ENCODE results near the gene SHTN1.

SHTN1 gene

GRCh38 chr10:116984202-116984990 is 20.6 kb downstream of the SHTN1 start:
- no peak for DNase-seq

DNA sequence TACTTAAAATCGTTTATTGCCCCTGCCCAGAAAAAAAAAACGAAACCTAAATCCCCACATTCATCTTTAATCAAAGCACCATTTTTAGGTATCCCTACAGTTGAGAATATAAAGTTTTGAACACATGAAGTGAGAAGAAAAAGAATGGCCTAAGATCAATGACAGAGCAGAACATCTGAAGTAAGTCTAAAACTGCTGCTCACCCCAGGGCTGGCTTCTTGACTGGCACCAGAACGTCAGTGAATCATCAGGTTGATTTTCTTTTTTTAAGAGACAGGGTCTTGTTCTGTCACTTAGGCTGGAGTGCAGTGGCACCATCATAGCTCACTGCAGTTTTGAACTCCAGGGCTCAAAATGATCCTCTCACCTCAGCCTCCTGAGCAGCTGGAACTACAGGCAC is 24.9 kb downstream of the SHTN1 start:
- no peak for DNase-seq

GRCh38 chr10:116978901-116979300 is 26.1 kb downstream of the SHTN1 start:
- no peak for DNase-seq

- no peak for DNase-seq
These were observed 30.5 kb downstream of the SHTN1 start for GRCh38 chr10:116974456-116975005.

- DNase-seq: no peak
These were observed 31.0 kb downstream of the SHTN1 start for GRCh38 chr10:116973946-116974455.

- no peak for DNase-seq
These were observed 31.5 kb downstream of the SHTN1 start for GRCh38 chr10:116973371-116973905.

GRCh38 chr10:116972131-116972530 is 32.9 kb downstream of the SHTN1 start:
- DNase-seq: no peak

DNA sequence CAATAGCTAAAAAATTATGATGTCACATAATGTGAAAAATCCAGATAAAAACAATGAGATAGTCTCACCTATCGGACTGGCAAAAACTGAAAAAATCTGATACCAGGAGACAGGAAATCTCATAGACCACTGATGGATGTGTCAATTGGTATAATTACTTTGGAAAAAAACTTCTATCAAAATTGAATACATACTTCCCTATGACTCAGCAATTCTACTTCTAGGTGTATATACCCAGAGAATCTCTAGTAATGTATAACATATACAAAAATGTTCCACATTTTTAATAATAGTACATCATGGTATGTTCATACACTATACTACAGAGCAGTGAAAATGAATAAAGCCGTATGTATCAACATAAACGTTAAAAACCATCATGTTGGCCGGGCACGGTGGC is 34.9 kb downstream of the SHTN1 start:
- DNase-seq: no peak

- DNase-seq: no peak
These were observed 36.7 kb downstream of the SHTN1 start for GRCh38 chr10:116968331-116968730.

GRCh38 chr10:116961406-116962251 is 43.4 kb downstream of the SHTN1 start:
- no peak for DNase-seq

DNA sequence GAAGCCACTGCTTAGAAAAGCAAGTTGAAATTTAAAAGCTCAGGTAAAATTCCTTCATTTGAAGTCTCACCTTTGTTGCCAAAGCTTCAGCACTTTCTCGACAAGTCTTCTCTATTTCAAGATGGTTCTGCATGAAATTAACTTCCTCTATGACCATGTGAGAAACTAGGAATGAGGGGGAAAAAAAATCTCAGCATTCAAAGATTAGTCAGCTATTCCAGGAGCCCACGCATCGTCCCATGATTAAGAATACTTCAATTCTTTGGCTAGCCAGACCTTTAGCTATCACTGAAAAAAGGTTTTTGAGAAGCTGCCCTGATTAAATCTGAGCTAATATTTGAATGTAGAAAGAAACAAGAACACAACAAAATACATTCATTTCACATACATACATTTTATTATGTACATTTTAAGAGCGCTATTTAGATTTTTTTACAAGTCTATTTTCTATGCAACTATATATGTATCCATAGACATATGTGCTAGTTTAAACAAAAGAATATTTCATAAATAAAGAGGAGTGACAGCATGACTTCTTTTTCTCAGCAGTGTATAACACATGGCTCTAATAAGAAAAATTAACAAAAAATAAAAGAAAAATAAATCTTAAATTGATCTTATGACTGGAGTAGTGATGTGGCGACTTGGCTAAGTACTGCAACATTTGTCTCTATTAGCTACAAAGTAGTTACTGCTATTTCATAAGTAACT is 44.8 kb downstream of the SHTN1 start:
- no peak for DNase-seq

DNA sequence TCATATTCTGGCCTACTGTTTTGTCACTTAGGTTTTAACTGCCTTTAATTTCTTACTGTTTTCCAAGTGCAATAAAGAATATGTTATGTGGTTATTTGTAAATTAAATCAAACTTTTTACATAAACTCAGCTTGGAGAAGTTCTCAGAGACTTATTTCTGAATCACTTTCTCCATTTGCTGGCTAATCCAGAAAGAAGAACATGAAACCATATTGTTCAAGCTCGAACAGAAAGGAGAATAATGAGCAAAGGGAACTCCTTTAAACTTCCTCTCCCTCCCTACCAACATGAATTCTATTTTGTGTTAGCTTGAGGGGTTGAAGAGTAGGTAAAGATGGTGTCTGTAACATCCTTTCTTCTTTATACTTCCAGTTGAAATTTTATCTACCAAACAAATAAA is 52.3 kb downstream of the SHTN1 start:
- DNase-seq: no peak

GRCh38 chr10:116948530-116948870 is 56.5 kb downstream of the SHTN1 start:
- no peak for DNase-seq

DNA sequence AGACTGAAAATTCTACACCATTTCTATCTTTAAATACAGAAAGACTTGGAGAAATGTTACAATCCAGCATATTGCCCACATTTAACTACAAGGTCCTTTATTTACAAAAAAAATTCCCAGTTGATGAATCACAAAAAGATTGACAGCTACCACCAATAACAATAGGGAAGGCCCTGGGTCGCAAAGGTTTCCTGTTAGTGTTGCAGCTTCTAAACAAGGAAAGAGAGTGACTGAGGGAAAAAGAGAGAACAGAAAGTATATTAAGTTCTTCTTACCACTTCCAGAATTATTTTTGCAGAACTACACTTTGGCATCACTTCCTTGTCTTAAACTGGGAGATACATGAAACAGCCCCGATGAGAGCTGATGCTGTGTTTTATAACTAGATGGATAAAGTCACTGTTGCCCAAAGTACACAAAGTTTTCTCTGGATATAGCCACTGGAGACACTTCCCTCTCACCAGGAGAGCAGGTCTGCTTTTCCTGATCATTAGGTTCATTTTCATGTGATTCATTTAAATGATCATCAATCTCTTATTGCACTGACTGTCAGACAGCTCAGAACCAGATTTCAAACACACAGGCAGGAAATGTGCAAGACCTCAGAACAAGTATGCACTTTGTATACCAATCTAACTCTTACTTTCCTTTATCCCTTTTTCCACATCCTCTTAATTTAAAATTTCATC is 57.0 kb downstream of the SHTN1 start:
- no peak for DNase-seq

GRCh38 chr10:116944911-116945310 is 60.1 kb downstream of the SHTN1 start:
- no peak for DNase-seq

DNA sequence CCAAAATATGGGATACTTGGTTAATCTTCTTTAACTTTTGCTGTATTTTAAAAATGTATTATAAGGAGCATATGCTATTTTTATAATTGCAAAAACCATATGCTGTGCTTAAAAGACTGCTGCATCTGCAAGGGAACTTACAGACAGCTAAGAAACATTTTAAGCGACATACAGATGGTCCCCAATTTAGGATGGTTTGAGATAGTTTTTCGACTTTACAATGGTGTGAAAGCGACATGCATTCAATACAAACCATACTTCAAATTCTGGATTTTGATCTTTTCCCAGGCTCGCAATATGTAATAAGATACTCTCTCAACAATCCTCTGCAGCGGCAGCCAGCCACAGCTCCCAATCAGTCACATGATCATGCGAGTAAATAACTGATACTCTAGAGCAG is 73.2 kb downstream of the SHTN1 start:
- DNase-seq: no peak

DNA sequence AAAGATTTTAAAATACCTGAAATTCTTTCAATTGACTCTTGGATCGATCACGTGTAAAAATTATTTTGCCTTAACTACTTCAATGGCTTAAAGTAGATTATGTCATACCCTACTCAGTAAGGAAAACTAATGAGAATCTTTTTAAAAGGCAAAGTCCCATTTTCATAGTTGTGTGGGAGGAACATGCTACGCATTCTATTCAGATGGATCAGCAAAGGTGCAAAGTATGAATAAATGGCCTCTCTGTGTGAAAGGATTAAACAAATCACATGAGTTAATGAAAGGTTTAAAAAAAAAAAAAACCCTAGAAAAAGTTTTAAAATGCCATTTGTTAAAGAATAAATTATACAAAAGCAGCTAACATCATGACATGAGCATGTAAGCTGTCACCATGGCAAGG is 78.6 kb downstream of the SHTN1 start:
- no peak for DNase-seq

DNA sequence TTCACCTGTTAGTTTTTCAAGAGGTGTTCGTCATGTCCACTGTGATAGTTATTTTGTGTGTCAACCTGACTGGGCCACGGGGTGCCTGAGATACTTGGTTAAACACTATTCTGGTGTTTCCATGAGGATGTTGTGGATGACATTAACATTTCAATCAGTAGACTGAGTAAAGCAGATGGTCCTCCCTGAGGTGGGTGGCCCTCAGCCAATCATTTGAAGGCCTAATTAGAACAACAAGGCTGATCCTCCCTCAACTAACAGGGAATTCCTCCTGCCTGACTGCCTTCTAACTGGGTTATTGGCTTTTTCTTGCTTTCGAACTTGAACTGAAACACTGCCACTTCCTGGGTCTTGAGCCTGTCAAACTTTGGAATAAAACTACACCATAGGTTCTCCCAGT is 79.9 kb downstream of the SHTN1 start:
- DNase-seq: no peak

DNA sequence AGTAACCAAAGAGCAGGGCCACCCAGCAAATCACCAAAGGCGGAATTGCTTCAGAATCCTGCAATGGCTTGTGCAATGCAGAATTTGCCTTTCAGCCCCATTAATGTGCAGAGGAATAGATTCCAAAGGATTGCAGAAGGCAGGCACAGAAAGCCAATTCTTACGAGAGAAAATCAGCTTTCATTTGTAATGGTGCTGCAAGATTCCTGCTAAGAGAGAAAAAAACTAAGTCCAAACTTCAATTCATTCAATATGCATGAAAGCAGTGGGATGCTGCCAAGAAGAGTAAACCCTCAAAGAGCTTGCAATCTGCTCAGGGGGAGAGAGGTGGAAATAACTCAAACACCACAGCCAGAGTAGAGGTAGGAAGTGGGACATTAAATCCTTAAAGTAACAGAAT is 85.3 kb downstream of the SHTN1 start:
- DNase-seq: no peak

GRCh38 chr10:116919164-116919563 is 85.8 kb downstream of the SHTN1 start:
- DNase-seq: no peak

DNA sequence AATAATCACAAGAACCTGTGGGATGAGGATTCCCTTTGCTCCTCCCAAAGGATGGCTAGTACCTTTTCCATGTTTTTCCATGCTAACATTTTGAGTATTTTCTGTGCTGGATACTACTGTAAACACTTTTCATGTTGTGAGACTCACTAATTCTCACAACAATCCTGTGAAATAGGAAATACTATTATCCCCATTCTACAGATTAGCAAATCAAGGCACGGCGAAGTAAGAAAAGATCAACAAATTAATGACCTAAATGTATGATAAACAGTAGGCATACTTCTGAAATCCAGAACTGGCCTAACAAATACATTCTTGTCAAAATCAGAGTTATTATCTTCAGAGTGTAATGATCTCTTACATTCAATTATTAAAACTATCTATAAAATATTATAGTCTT is 86.4 kb downstream of the SHTN1 start:
- no peak for DNase-seq

DNA sequence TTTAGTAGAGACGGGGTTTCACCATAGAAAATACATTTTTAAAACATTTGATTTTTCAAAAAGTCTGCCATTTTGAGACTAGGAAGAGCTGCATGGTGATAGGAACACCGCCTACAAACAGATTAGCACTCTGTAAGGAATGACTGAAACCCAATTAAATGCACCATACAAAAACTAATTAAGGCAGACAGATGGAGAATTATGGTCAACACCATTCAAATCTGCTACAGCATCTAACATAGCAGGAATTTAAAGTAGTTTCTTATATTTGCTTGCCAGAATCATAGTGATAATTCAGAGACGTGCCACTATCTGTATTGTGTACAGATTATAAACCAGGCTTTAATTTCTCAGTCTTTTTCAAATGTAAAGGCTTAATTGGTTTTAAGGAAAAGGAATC is 87.5 kb downstream of the SHTN1 start:
- DNase-seq: no peak
